H9 (cell line): ENCODE results near the gene SGTB. TPM values are rescaled to one million over a fixed set of nuclear protein-coding genes. Genes with fewer than 3 reads are reported as not detected.
"Not testable (repeated sequence)": the region's sequence is repeated elsewhere in the genome, so short reads cannot be mapped to it uniquely, and the experiment has no call there.

Experiments
- DNase-seq: peaks from one replicate; pipeline ENCODE4 v3.0.0-alpha.2; 2017
- H2AFZ ChIP-seq: one replicate; pipeline ENCODE4 v1.6.1; 2013; ENCODE audit warnings: mild to moderate bottlenecking, low read length, control low read depth, moderate library complexity
- H2AK5ac ChIP-seq: 2 replicates; pipeline ENCODE4 v1.6.1; 2013; ENCODE audit warnings: low read length, control low read depth, mixed read lengths; ENCODE audit not compliant: insufficient read length
- H2BK120ac ChIP-seq: one replicate; pipeline ENCODE4 v1.6.1; 2013; ENCODE audit warnings: low read depth, mild to moderate bottlenecking, low read length, control low read depth, inconsistent platforms; ENCODE audit not compliant: poor library complexity, severe bottlenecking
- H2BK12ac ChIP-seq: 2 replicates; pipeline ENCODE4 v1.6.1; 2013; ENCODE audit warnings: low read length, control low read depth, mixed read lengths, low read depth; ENCODE audit not compliant: insufficient read length
- H2BK15ac ChIP-seq: 2 replicates; pipeline ENCODE4 v1.6.1; 2013; ENCODE audit warnings: low read depth, low read length, control low read depth
- H2BK20ac ChIP-seq: one replicate; pipeline ENCODE4 v1.6.1; 2013; ENCODE audit warnings: low read depth, mild to moderate bottlenecking, low read length, control low read depth, inconsistent platforms; ENCODE audit not compliant: poor library complexity, severe bottlenecking
- H2BK5ac ChIP-seq: 2 replicates; pipeline ENCODE4 v1.6.1; 2013; ENCODE audit warnings: low read length, control low read depth, mixed read lengths; ENCODE audit not compliant: insufficient read length
- H3K14ac ChIP-seq: 2 replicates; pipeline ENCODE4 v1.6.1; 2013; ENCODE audit warnings: low read length, control low read depth; ENCODE audit not compliant: insufficient read depth
- H3K18ac ChIP-seq: 2 replicates; pipeline ENCODE4 v1.6.1; 2013; ENCODE audit warnings: low read depth, mild to moderate bottlenecking, mixed read lengths, low read length, control low read depth; ENCODE audit not compliant: insufficient read length
- H3K23ac ChIP-seq: 2 replicates; pipeline ENCODE4 v1.6.1; 2013; ENCODE audit warnings: low read length, control low read depth, mixed read lengths, low read depth; ENCODE audit not compliant: insufficient read length
- H3K23me2 ChIP-seq: 2 replicates; pipeline ENCODE4 v1.6.1; 2013; ENCODE audit warnings: low read depth, mild to moderate bottlenecking, mixed read lengths, low read length, control low read depth; ENCODE audit not compliant: insufficient read length, poor library complexity, severe bottlenecking
- H3K27ac ChIP-seq: 2 replicates; pipeline ENCODE4 v1.5.1; 2013; ENCODE audit warnings: low read length, control low read depth, mixed read lengths, low read depth; ENCODE audit not compliant: insufficient read length
- H3K27me3 ChIP-seq: 2 replicates; pipeline ENCODE4 v1.6.1; 2013; ENCODE audit warnings: low read length, control low read depth, inconsistent platforms; ENCODE audit not compliant: insufficient read depth
- H3K4ac ChIP-seq: 2 replicates; pipeline ENCODE4 v1.6.1; 2013; ENCODE audit warnings: low read depth, mild to moderate bottlenecking, control low read depth, inconsistent platforms, low read length, moderate library complexity
- H3K4me1 ChIP-seq: 2 replicates; pipeline ENCODE4 v1.6.1; 2013; ENCODE audit warnings: low read length, control low read depth, inconsistent platforms; ENCODE audit not compliant: insufficient read depth
- H3K4me2 ChIP-seq: 2 replicates; pipeline ENCODE4 v1.6.1; 2013; ENCODE audit warnings: low read length, control low read depth, mixed read lengths; ENCODE audit not compliant: insufficient read length, insufficient read depth
- H3K56ac ChIP-seq: 2 replicates; pipeline ENCODE4 v1.6.1; 2013; ENCODE audit warnings: low read depth, mild to moderate bottlenecking, mixed read lengths, low read length, control low read depth; ENCODE audit not compliant: insufficient read length
- H3K79me1 ChIP-seq: 2 replicates; pipeline ENCODE4 v1.6.1; 2013; ENCODE audit warnings: low read depth, mild to moderate bottlenecking, moderate library complexity, low read length, control low read depth, inconsistent platforms; ENCODE audit not compliant: insufficient read depth, poor library complexity, severe bottlenecking
- H3K79me2 ChIP-seq: 2 replicates; pipeline ENCODE4 v1.6.1; 2013; ENCODE audit warnings: low read length, control low read depth, inconsistent platforms; ENCODE audit not compliant: insufficient read depth
- H3K9ac ChIP-seq: 2 replicates; pipeline ENCODE4 v1.6.1; 2013; ENCODE audit warnings: low read length, control low read depth, mixed read lengths; ENCODE audit not compliant: insufficient read length; ENCODE audit errors: extremely low read depth
- H3K9me3 ChIP-seq: one replicate; pipeline ENCODE4 v1.6.1; 2013; ENCODE audit warnings: low read depth, low read length, inconsistent platforms; ENCODE audit not compliant: control insufficient read depth
- H3T11ph ChIP-seq: one replicate; pipeline ENCODE4 v1.6.1; 2013; ENCODE audit warnings: mild to moderate bottlenecking, low read length, control low read depth, inconsistent platforms
- H4K20me1 ChIP-seq: one replicate; pipeline ENCODE4 v1.6.1; 2013; ENCODE audit not compliant: control insufficient read depth, insufficient read length, insufficient read depth
- H4K5ac ChIP-seq: 2 replicates; pipeline ENCODE4 v1.6.1; 2013; ENCODE audit warnings: low read depth, mild to moderate bottlenecking, mixed read lengths, low read length, control low read depth; ENCODE audit not compliant: insufficient read length
- H4K8ac ChIP-seq: replicated peaks from 2 replicates; pipeline ENCODE4 v1.6.1; 2013; ENCODE audit warnings: low read length, control low read depth, mixed read lengths, low read depth; ENCODE audit not compliant: insufficient read length
- H4K91ac ChIP-seq: 2 replicates; pipeline ENCODE4 v1.6.1; 2013; ENCODE audit warnings: low read depth, mild to moderate bottlenecking, moderate library complexity, mixed read lengths, low read length, control low read depth; ENCODE audit not compliant: insufficient read length
- H3K27ac Mint-ChIP-seq, 3 experiments: 2 replicates in 2 of 3; 3 replicates in 1 of 3; pipeline ENCODE4 v1.8.0; 2020 to 2021; ENCODE audit warnings: mixed read lengths in 3 of 3, mild to moderate bottlenecking in 1 of 3, moderate library complexity in 1 of 3
- H3K27me3 Mint-ChIP-seq: 2 replicates; pipeline ENCODE4 v1.8.0; 2021; ENCODE audit warnings: low read depth, mild to moderate bottlenecking, moderate library complexity, mixed read lengths
- H3K36me3 Mint-ChIP-seq, 3 experiments: 2 replicates in 2 of 3; 3 replicates in 1 of 3; pipeline ENCODE4 v1.8.0; 2020 to 2021; ENCODE audit warnings: low read depth in 3 of 3, mixed read lengths in 3 of 3; ENCODE audit not compliant: insufficient read depth in 1 of 3
- H3K4me1 Mint-ChIP-seq, 2 experiments: 2 replicates each; pipeline ENCODE4 v1.8.0; 2020; ENCODE audit warnings: mixed read lengths in 2 of 2
- H3K4me3 Mint-ChIP-seq, 2 experiments: 2 replicates in 1 of 2; 3 replicates in 1 of 2; pipeline ENCODE4 v1.8.0; 2020 to 2021; ENCODE audit warnings: mild to moderate bottlenecking in 2 of 2, mixed read lengths in 2 of 2, moderate library complexity in 1 of 2
- H3K9me3 Mint-ChIP-seq, 2 experiments: 2 replicates in 1 of 2; 3 replicates in 1 of 2; pipeline ENCODE4 v1.8.0; 2020; ENCODE audit warnings: mild to moderate bottlenecking in 2 of 2, mixed read lengths in 2 of 2, moderate library complexity in 1 of 2
- CTCF ChIP-seq: fragments of 200-600 bp; sonication (generic); conservative IDR thresholded peaks from 3 replicates; pipeline ENCODE4 v1.8.0; 2021; ENCODE audit warnings: antibody characterized with exemption, mild to moderate bottlenecking
- WGBS: extraction: QIAGEN DNeasy Blood & Tissue Kit; methylation state at CpG from one replicate; pipeline ENCODE4 v1.1.7; 2013; ENCODE audit warnings: missing lambda C conversion rate, low lambda C conversion rate, mixed read lengths; ENCODE audit not compliant: insufficient read length; ENCODE audit errors: extremely low coverage; 5-methylcytosine and 5-hydroxymethylcytosine counted together
- total RNA-seq: library from RNA; stranded (reverse); gene quantifications from 2 replicates; pipeline ENCODE4 v1.2.1, GENCODE V29; 2021

SGTB gene
- total RNA-seq, 1 experiment from 2014 or later = 18.7 TPM

DNA sequence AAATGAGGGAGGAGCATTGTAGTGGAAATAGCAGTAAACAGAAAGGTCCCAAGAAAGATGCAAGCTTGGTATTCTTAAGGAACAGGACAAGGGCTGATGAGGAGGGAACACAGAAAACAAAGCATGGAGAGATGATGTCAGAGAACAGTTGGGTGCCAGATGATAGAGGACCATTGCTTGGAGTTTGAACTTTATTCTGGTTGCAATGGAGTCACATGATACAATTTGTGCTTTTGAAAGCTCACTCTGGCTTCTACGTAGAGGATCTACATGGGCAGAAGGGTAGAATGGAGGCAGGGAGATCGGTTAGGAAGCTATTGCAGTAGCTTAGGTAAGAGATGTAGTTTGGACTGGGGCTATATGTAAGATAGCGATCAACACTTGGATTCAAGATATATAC lies 39.8 kb downstream of the SGTB start:
- Histone ChIP-seq H3K14ac (no peak overlapping the region), H3K9ac (no peak overlapping the region), H3K4me2 (no peak overlapping the region), H2AFZ (no peak overlapping the region), H3K4ac (no peak overlapping the region), H3T11ph (no peak overlapping the region), H2BK15ac (no peak overlapping the region), H3K23ac (no peak overlapping the region), H3K4me1 (no peaks in the 10 kb centered on the region), H3K79me2 (no peaks in the 10 kb centered on the region), H2BK5ac (no peak overlapping the region), H2BK120ac (no peak overlapping the region), H3K18ac (no peak overlapping the region), H3K27me3 (no peaks in the 10 kb centered on the region), H3K79me1 (no peaks in the 10 kb centered on the region), H2AK5ac (no peak overlapping the region), H3K27ac (no peak overlapping the region), H3K23me2 (no peaks in the 10 kb centered on the region), H4K20me1 (no peaks in the 10 kb centered on the region), H2BK12ac (no peak overlapping the region), H4K8ac (no peak overlapping the region), H3K9me3 (no peaks in the 10 kb centered on the region), H3K56ac (no peak overlapping the region), H4K5ac (no peak overlapping the region), H4K91ac (no peak overlapping the region), H2BK20ac (no peak overlapping the region)
- Mint-ChIP-seq H3K27me3 (no peaks in the 10 kb centered on the region), H3K27ac (no peak overlapping the region), H3K4me3 (no peak overlapping the region), H3K9me3 (no peaks in the 10 kb centered on the region), H3K4me1 (no peaks in the 10 kb centered on the region), H3K36me3 (peaks cover 14 to 37% (median 29%) of the 10 kb centered on the region in 3 experiments; a peak in 6 of 7 replicates)
- no CpG with 5 or more reads among the region's 3 CpGs for WGBS
- TF ChIP-seq CTCF = no peak
- no peak for DNase-seq

DNA sequence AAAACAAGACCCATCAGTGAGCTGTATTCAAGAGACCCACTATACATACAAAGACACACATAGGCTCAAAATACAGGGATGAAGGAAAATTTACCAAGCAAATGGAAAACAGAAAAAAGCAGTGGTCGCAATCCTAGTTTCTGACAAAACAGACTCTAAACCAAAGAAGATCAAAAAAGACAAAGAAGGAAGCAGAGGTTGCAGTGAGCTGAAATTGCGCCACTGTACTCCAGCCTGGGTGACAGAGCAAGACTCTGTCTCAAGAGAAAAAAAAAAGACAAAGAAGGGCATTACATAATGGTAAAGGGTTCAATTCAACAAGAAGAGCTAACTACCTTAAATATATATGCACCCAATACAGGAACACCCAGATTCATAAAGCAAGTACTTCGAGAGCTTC lies 45.9 kb downstream of the SGTB start:
- H3K9ac ChIP-seq, H4K91ac ChIP-seq, H3K9me3 ChIP-seq, H3K27me3 Mint-ChIP-seq, H3K4me1 Mint-ChIP-seq, H3K79me2 ChIP-seq, H3K4me1 ChIP-seq, H3K56ac ChIP-seq, H3K23ac ChIP-seq, H4K8ac ChIP-seq, H3K79me1 ChIP-seq, H2AK5ac ChIP-seq, H3K14ac ChIP-seq, H2BK15ac ChIP-seq, H3K4ac ChIP-seq, H3K27me3 ChIP-seq, H3T11ph ChIP-seq, H3K18ac ChIP-seq, H2BK12ac ChIP-seq, H2BK120ac ChIP-seq, H3K4me2 ChIP-seq, H2AFZ ChIP-seq, H3K27ac ChIP-seq, H2BK5ac ChIP-seq, H4K20me1 ChIP-seq, H3K4me3 Mint-ChIP-seq, H3K23me2 ChIP-seq, DNase-seq, H4K5ac ChIP-seq, H2BK20ac ChIP-seq, H3K9me3 Mint-ChIP-seq: not testable (repeated sequence)
- H3K27ac Mint-ChIP-seq = peak overlapping the region in 1 of 3 experiments; percentile 17; a peak in 1 of 7 replicates
- H3K36me3 Mint-ChIP-seq = peaks cover 5 to 30% (median 9%) of the 10 kb centered on the region in 3 experiments; a peak in 4 of 7 replicates
- no CpG with 5 or more reads among the region's 3 CpGs for WGBS
